GM12872 (cell line): ENCODE results near the gene PLS3.

Experiments used
- TF ChIP-seq, protein P1 (sequence below): IDR thresholded peaks from 3 replicates; pipeline ENCODE4 v1.5.1; 2011; ENCODE audit warnings: low read depth, mild to moderate bottlenecking, low read length, moderate library complexity; ENCODE audit not compliant: insufficient read depth

PLS3 gene

DNA sequence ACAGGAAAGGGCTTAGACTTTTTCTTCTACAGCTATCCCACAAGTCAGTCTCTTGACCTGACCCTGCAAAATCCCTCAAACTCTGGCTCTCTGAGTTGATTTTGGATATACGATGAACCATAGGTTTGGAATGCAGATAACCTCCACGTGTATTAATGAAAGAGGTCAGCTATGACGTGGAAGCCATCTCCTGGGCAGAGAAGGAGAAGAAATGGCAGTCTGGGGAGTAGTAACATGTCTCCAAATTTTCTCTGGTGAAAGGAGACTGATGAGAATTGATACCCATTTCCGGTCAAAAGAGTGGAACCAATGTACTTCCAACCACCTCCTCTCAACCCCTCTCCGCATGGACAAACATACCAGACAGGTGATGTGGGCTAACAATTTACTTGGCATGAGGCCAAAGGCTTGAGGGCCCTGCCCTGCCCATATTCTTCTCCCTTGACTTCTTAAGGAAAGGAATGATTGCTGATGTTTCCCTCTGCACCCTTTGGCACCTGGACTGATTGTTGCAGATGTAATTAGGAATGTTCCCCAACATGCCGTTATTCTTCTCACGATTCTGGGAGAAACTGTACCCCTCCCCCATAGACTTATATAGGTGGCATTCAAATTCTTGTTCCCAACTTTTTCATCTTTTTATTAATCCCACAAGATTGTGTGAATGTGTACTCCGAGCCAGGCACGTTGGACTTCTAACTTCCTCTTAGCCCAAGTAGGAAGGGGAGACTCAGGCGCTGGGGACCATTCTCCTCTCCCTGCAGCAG, 580 bp upstream of the PLS3 start:
- TF ChIP-seq, protein P1, sequence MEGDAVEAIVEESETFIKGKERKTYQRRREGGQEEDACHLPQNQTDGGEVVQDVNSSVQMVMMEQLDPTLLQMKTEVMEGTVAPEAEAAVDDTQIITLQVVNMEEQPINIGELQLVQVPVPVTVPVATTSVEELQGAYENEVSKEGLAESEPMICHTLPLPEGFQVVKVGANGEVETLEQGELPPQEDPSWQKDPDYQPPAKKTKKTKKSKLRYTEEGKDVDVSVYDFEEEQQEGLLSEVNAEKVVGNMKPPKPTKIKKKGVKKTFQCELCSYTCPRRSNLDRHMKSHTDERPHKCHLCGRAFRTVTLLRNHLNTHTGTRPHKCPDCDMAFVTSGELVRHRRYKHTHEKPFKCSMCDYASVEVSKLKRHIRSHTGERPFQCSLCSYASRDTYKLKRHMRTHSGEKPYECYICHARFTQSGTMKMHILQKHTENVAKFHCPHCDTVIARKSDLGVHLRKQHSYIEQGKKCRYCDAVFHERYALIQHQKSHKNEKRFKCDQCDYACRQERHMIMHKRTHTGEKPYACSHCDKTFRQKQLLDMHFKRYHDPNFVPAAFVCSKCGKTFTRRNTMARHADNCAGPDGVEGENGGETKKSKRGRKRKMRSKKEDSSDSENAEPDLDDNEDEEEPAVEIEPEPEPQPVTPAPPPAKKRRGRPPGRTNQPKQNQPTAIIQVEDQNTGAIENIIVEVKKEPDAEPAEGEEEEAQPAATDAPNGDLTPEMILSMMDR = no peak

DNA sequence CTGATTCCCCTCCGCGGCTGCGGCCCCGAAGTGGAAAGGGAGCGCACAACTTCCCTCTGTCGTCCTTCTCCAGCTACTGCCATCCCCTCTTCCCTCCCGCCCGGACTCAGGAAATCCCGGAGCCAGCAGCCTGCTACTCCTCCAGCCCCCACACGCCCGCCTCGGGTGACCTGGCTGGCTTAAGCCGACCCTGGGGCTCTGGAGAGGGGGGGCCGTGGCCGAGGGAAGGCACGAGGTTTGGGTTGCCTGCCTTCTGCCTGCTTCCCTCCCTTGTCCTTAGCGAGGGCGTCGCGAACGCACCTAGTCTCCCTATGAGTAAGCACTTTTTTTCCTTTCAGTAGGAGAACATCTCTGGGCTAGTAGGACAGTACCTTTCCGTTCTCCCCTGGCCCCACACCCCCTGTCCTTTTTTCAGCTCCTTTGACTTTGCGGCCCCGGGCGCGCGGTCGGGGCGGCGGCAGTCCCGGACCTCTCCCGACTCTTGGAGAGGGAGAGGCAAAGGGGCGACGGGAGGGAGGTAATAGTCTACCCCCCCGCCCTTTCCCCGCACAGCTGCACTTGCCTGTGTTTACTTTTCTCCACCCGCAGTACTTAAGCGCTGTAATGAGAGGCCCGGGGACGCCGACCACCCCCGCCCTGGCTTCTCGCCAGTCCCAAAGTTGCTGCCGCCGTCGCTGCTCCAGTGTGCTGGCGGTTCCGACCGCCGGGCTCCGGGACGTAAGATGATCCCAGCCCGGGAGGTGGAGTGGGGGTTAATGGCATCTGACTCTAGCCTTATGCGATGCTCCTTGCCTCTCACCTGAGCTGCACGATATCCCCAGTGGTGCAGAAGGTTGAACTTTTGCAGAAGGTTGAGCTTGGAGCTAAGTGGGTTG, 868 bp downstream of the PLS3 start:
- TF ChIP-seq, protein P1 = no peak

DNA sequence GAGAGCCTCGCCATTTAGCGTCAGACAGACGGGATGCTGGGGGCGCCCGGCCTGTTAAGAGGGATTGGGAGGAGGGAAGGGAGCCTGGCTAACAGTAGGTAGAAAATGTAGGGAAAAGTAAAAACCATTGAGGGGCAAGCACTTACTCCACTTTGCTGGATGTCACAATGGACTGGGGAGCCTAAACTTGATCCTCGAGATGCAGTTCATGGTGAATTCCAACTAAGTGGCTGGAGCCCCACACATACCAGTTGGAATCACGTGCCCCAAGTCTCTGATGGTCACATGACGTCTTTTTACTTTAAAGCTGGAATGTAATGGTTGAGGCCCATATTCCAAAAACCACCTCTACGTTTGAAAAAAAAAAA, 1.5 kb downstream of the PLS3 start:
- TF ChIP-seq, protein P1 = no peak

DNA sequence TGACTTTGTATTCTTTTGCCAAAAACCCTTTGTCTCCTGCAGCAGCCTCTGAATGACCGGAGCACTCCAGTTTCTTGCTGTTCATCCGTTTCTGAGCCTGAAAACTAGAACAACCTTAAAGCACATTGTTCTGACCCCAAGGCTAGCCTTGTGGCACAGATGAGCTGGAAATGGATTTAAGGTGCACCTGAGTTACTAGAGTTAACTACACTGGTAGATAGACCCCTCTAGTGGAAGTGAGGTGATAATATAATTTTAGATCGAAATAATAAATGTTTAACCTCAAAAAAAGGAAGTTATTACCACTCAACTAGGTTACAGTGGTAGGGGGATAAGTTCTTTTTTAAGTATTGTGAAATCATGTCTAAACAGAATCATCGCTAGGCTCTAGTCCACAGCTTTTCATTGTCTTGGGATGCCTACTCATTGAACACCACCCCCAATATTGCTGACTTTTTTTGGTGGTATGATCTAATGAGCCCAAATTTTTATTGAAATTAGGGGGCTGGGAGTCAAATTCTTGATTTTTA, 2.7 kb downstream of the PLS3 start:
- TF ChIP-seq, protein P1 = no peak

DNA sequence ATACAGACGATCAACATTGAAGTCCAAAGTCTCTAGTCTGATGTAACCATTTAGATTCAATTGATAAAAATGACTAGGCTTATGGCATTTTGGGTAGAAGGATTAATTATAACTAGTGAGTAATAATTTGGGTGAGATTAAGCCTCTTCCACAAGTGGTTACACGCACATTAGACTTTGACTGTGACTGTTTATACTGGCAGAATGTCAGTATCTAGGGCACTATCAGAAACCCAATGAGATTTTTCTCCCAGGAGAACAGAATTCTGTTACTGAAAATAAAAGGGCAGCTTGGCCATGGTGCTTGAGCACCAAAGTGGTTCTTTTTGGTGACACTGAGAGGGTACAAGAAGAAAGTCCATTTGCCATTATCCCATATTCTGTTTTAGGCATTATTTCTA, 3.3 kb downstream of the PLS3 start:
- TF ChIP-seq, protein P1 = no peak

DNA sequence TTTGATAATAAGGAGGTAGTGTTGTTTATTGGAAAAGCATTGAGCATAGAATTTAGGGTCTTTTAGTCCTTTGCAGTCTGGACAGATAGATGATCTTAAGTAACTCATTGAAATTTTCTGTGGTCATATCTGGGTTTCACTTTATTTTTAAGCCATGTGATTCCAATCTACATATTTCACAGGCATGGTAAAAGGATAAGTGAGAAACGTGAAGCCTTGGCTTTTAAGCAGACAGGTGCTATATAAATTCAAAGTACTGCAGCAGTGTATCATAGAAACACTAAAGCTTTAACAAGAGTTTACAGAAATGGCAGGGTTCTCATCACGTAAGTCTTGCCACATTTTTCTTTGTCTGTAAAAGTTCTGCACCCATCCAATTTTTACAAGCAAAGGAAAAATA, 4.9 kb downstream of the PLS3 start:
- TF ChIP-seq, protein P1 = no peak

DNA sequence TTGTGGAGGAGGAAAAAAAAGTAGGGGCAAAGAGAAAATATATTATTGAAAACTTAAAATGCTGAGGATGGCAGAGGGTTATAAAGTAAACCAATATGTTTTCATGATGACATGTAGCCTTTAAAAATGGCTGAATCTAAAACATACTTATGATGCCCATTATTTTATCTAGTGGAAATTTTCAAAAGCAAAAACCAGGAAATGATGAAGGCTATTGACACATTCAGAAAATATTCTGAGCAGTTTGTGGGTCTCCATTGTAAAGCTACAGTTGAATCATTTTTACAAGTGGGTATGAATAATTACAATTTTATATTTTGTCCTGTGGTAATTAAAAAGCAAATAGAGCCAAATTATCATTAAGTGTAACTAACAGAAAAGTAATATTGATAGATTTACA, 10.7 kb downstream of the PLS3 start:
- TF ChIP-seq, protein P1 = no peak
